GM21390 (cell line): Measurements from ENCODE around the gene SPTLC2.
A peak's percentile ranks its signal among the peaks of the same experiment; 100 is the strongest.
"Not testable (repeated sequence)": the region's sequence is repeated elsewhere in the genome, so short reads cannot be mapped to it uniquely, and the experiment has no call there.

ENCODE experiments used
- ATAC-seq: cut with Tn5 transposase; IDR thresholded peaks from one replicate; pipeline ENCODE4 v1.9.1; 2021; ENCODE audit not compliant: unreplicated experiment

SPTLC2 gene

GRCh38 chr14:77590845-77591485, 25.5 kb downstream of the SPTLC2 start:
- no peak for ATAC-seq

GRCh38 chr14:77589099-77589498, 27.3 kb downstream of the SPTLC2 start:
- no peak for ATAC-seq

GRCh38 chr14:77588411-77589025, 27.9 kb downstream of the SPTLC2 start:
- not testable (repeated sequence) for ATAC-seq

- no peak for ATAC-seq
Observed at GRCh38 chr14:77585385-77585784, 31.1 kb downstream of the SPTLC2 start.

GRCh38 chr14:77584809-77585208, 31.6 kb downstream of the SPTLC2 start:
- ATAC-seq: no peak

GRCh38 chr14:77583657-77584056, 32.8 kb downstream of the SPTLC2 start:
- ATAC-seq: no peak

- ATAC-seq: no peak
Observed at GRCh38 chr14:77582511-77582910, 33.9 kb downstream of the SPTLC2 start.

GRCh38 chr14:77580964-77581505, 35.4 kb downstream of the SPTLC2 start:
- ATAC-seq: peak; percentile 98

- no peak for ATAC-seq
Observed at GRCh38 chr14:77580477-77580876, 36.0 kb downstream of the SPTLC2 start.

GRCh38 chr14:77579780-77580179, 36.7 kb downstream of the SPTLC2 start:
- no peak for ATAC-seq

- no peak for ATAC-seq
Observed at GRCh38 chr14:77579065-77579464, 37.4 kb downstream of the SPTLC2 start.

GRCh38 chr14:77574446-77575115, 41.9 kb downstream of the SPTLC2 start:
- no peak for ATAC-seq

- ATAC-seq: no peak
Observed at GRCh38 chr14:77573964-77574363, 42.5 kb downstream of the SPTLC2 start.

- no peak for ATAC-seq
Observed at GRCh38 chr14:77570706-77571268, 45.6 kb downstream of the SPTLC2 start.

- no peak for ATAC-seq
Observed at GRCh38 chr14:77565994-77566305, 50.5 kb downstream of the SPTLC2 start.

GRCh38 chr14:77565289-77565993, 51.0 kb downstream of the SPTLC2 start:
- ATAC-seq: no peak

- ATAC-seq: no peak
Observed at GRCh38 chr14:77562681-77563080, 53.8 kb downstream of the SPTLC2 start.

- no peak for ATAC-seq
Observed at GRCh38 chr14:77561881-77562280, 54.6 kb downstream of the SPTLC2 start.

- no peak for ATAC-seq
Observed at GRCh38 chr14:77559381-77559780, 57.1 kb downstream of the SPTLC2 start.

- ATAC-seq: no peak
Observed at GRCh38 chr14:77557391-77557790, 59.0 kb downstream of the SPTLC2 start.

- no peak for ATAC-seq
Observed at GRCh38 chr14:77556946-77557345, 59.5 kb downstream of the SPTLC2 start.
